ENCODE data around the gene MARCKSL1. TPM values are rescaled to one million over a fixed set of nuclear protein-coding genes. Genes with fewer than 3 reads are reported as not detected.

The MARCKSL1 gene
- total RNA-seq, 1 donor from 2014 or later = 833 TPM

DNA sequence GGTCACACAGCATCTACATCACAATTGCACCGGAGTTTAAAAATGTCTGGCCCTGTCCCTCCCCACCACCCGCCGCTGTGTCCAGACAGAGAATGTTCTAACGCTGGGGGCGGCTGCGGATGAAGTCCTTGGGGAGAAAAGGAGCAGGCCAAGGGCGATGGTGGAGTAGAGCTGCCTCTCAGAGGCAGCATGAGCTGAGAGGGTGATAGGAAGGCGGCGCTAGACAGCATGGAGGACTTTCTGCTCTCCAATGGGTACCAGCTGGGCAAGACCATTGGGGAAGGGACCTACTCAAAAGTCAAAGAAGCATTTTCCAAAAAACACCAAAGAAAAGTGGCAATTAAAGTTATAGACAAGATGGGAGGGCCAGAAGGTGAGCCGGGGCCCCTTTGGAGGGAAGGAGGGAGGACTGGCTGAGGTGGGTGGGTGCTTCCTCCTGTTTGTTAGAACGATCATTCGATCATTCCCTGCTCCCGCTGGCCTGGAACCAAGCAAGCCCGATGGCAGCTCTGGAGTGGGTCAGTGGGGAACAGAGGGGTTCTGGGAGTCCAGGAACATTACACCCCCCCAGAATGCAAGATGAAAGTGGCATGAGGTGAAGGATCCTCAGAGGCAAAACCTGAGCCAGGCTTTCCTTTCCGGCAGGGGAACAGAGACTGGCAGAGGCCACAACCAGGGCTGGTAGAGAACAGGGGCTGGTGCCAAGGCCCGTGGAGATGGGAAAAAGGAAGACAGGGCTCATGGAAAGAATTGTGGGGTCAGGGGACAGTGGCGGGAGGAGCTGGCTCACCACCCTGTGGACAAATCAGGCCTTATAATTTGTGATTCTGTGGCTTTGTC is 26.7 kb upstream of the MARCKSL1 start, which contains the start of the genes FAM229A and TSSK3:
TSS of gene FAM229A (minus strand) at position 12 of the 840 bp plus-strand sequence. CDS start 394 bp downstream, outside the sequence.
TSS of gene TSSK3 (plus strand) at position 66 of the 840 bp plus-strand sequence. CDS start at position 229, 163 bp downstream.
- Mint-ChIP-seq H3K27ac (peak within 1 kb of the TSS; percentile 74), H3K36me3 (ENCODE audit: insufficient read depth) (peaks cover 11% of the 10 kb centered on the region)

GRCh38 chr1:32361674-32362473 is 25.8 kb upstream of the MARCKSL1 start:
- peaks cover 11% of the 10 kb centered on the region for H3K36me3 Mint-ChIP-seq (ENCODE audit: insufficient read depth)
- peak overlapping the region; percentile 22 for H3K4me3 Mint-ChIP-seq (ENCODE audit: low read depth)
- peak; percentile 61 for TF ChIP-seq CTCF (IDR thresholded peaks at IDR 0.05; ENCODE audit: unreplicated experiment)
- H3K27me3 Mint-ChIP-seq = peaks cover 10% of the 10 kb centered on the region
- peak; percentile 47 for DNase-seq (ENCODE audit: low spot score, unreplicated experiment)
- H3K9me3 Mint-ChIP-seq (ENCODE audit: low read depth) = no peaks in the 10 kb centered on the region
- peaks cover 6% of the 10 kb centered on the region for H3K4me1 Mint-ChIP-seq (ENCODE audit: low read depth)
- peak overlapping the region; percentile 74 for H3K27ac Mint-ChIP-seq

More for the DNA sequence above, 26.7 kb upstream of the MARCKSL1 start, which contains the start of the genes FAM229A and TSSK3:
- DNase-seq (ENCODE audit: low spot score, unreplicated experiment) = no peak
- Mint-ChIP-seq H3K4me3 (ENCODE audit: low read depth) (peak within 1 kb of the TSS; percentile 22), H3K4me1 (ENCODE audit: low read depth) (peaks cover 6% of the 10 kb centered on the region), H3K9me3 (ENCODE audit: low read depth) (no peaks in the 10 kb centered on the region), H3K27me3 (peaks cover 10% of the 10 kb centered on the region)
- TF ChIP-seq CTCF (IDR thresholded peaks at IDR 0.05; ENCODE audit: unreplicated experiment) = no peak

DNA sequence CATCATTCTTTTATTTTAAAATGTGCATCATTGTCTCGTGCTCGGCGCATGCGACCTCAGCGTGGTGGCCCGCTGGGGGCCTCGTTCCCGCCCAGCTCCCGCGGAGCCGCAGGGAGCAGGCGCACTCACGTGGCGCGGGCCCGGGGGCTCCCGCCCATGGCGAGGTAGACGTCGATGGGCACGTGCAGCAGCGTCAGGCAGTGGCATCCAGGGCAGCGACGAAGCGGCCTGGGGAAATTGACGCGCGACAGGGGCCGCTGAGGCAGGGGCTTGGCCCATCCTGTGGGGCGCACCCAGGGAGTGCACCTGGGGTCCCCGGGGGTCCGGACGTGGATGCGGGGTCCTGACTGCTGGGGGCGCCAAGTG is 25.3 kb upstream of the MARCKSL1 start:
- H3K4me1 Mint-ChIP-seq (ENCODE audit: low read depth) = peaks cover 6% of the 10 kb centered on the region
- no peak overlapping the region for H3K27ac Mint-ChIP-seq
- peaks cover 10% of the 10 kb centered on the region for H3K27me3 Mint-ChIP-seq
- H3K9me3 Mint-ChIP-seq (ENCODE audit: low read depth) = no peaks in the 10 kb centered on the region
- TF ChIP-seq CTCF (IDR thresholded peaks at IDR 0.05; ENCODE audit: unreplicated experiment) = no peak
- H3K4me3 Mint-ChIP-seq (ENCODE audit: low read depth) = no peak overlapping the region
- DNase-seq (ENCODE audit: low spot score, unreplicated experiment) = no peak
- peaks cover 11% of the 10 kb centered on the region for H3K36me3 Mint-ChIP-seq (ENCODE audit: insufficient read depth)

DNA sequence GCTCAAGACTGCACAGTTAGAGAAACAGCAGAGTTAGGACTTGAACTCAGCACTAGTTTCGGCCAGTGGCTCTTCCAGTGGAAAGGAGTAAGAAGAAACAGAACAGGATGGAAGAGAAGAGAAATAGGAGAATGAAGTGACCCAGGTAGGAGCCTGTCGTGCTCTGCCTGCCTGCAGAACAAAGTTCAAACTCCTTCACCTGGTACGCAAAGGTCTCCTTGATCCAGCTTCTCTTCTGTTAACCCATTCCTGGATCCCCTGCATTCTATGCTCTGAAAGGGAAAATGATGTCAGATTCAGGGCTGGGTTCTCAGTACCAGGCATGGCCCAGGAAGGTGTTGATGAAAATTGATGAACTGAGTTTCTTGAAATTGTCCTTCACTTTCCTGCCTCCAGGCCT is 22.4 kb upstream of the MARCKSL1 start:
- no peak overlapping the region for H3K27ac Mint-ChIP-seq
- DNase-seq (ENCODE audit: low spot score, unreplicated experiment) = no peak
- H3K36me3 Mint-ChIP-seq (ENCODE audit: insufficient read depth) = peaks cover 10% of the 10 kb centered on the region
- TF ChIP-seq CTCF (IDR thresholded peaks at IDR 0.05; ENCODE audit: unreplicated experiment) = no peak
- H3K9me3 Mint-ChIP-seq (ENCODE audit: low read depth) = no peaks in the 10 kb centered on the region
- peaks cover 12% of the 10 kb centered on the region for H3K4me1 Mint-ChIP-seq (ENCODE audit: low read depth)
- H3K27me3 Mint-ChIP-seq = peaks cover 10% of the 10 kb centered on the region
- no peak overlapping the region for H3K4me3 Mint-ChIP-seq (ENCODE audit: low read depth)

GRCh38 chr1:32357614-32358013 is 21.6 kb upstream of the MARCKSL1 start:
- peaks cover 9% of the 10 kb centered on the region for H3K36me3 Mint-ChIP-seq (ENCODE audit: insufficient read depth)
- no peaks in the 10 kb centered on the region for H3K9me3 Mint-ChIP-seq (ENCODE audit: low read depth)
- DNase-seq (ENCODE audit: low spot score, unreplicated experiment) = no peak
- H3K4me3 Mint-ChIP-seq (ENCODE audit: low read depth) = no peak overlapping the region
- peaks cover 14% of the 10 kb centered on the region for H3K4me1 Mint-ChIP-seq (ENCODE audit: low read depth)
- H3K27ac Mint-ChIP-seq = no peak overlapping the region
- peaks cover 9% of the 10 kb centered on the region for H3K27me3 Mint-ChIP-seq
- TF ChIP-seq CTCF (IDR thresholded peaks at IDR 0.05; ENCODE audit: unreplicated experiment) = no peak
